GM12891 (cell line): ENCODE data around the gene MFAP1.
A peak's percentile ranks its signal among the peaks of the same experiment; 100 is the strongest.

Source experiments
- POLR2A ChIP-seq: IDR thresholded peaks from 2 replicates; pipeline ENCODE4 v1.6.1; 2011; ENCODE audit warnings: low read depth, low read length, control low read depth
- POLR2AphosphoS5 ChIP-seq: IDR thresholded peaks from 2 replicates; pipeline ENCODE4 v1.6.1; 2011; ENCODE audit warnings: low read depth, low read length, control low read depth
- POU2F2 ChIP-seq: IDR thresholded peaks from 2 replicates; pipeline ENCODE4 v1.6.1; 2011; ENCODE audit warnings: low read depth, mild to moderate bottlenecking, control low read depth, low read length, moderate library complexity
- SPI1 ChIP-seq: IDR thresholded peaks from 2 replicates; pipeline ENCODE4 v1.6.1; 2011; ENCODE audit warnings: low read depth, low read length, control low read depth
- TAF1 ChIP-seq: IDR thresholded peaks from 2 replicates; pipeline ENCODE4 v1.6.1; 2011; ENCODE audit warnings: low read depth, low read length, control low read depth

- TF ChIP-seq POLR2A = 0 out of 2 replicates have a peak, but pooled peaks have one; percentile 9
- TF ChIP-seq TAF1 = no peak
- no peak for TF ChIP-seq POU2F2
- peak; percentile 45; the same call in 1 of the 2 replicates for TF ChIP-seq POLR2AphosphoS5
- no peak for TF ChIP-seq SPI1
These were observed 50.4 kb downstream of the MFAP1 start for GRCh38 chr15:43774062-43774461.
